Measurements from ENCODE around the gene PDGFD. TPM values are rescaled to one million over a fixed set of nuclear protein-coding genes. Genes with fewer than 3 reads are reported as not detected.
"Not testable (repeated sequence)": the region's sequence is repeated elsewhere in the genome, so short reads cannot be mapped to it uniquely, and the experiment has no call there.

Gene PDGFD
- total RNA-seq, 1 donor from 2014 or later = 8.0 TPM

- H3K36me3 Mint-ChIP-seq (ENCODE audit: insufficient read depth) = no peaks in the 10 kb centered on the region
- no peak for DNase-seq (ENCODE audit: low spot score, unreplicated experiment)
- no peaks in the 10 kb centered on the region for H3K9me3 Mint-ChIP-seq (ENCODE audit: low read depth)
- no peak overlapping the region for H3K27ac Mint-ChIP-seq
- H3K4me3 Mint-ChIP-seq (ENCODE audit: low read depth) = no peak overlapping the region
- H3K27me3 Mint-ChIP-seq = no peaks in the 10 kb centered on the region
- H3K4me1 Mint-ChIP-seq (ENCODE audit: low read depth) = peaks cover 22% of the 10 kb centered on the region
- TF ChIP-seq CTCF (IDR thresholded peaks at IDR 0.05; ENCODE audit: unreplicated experiment) = no peak
These were observed 108.9 kb downstream of the PDGFD start for GRCh38 chr11:104054911-104055529.

- no peaks in the 10 kb centered on the region for H3K36me3 Mint-ChIP-seq (ENCODE audit: insufficient read depth)
- no peak for DNase-seq (ENCODE audit: low spot score, unreplicated experiment)
- TF ChIP-seq CTCF (IDR thresholded peaks at IDR 0.05; ENCODE audit: unreplicated experiment) = no peak
- H3K4me3 Mint-ChIP-seq (ENCODE audit: low read depth) = no peak overlapping the region
- H3K9me3 Mint-ChIP-seq (ENCODE audit: low read depth) = no peaks in the 10 kb centered on the region
- H3K27ac Mint-ChIP-seq = no peak overlapping the region
- peaks cover 22% of the 10 kb centered on the region for H3K4me1 Mint-ChIP-seq (ENCODE audit: low read depth)
- H3K27me3 Mint-ChIP-seq = no peaks in the 10 kb centered on the region
These were observed 110.0 kb downstream of the PDGFD start for GRCh38 chr11:104053743-104054478.

GRCh38 chr11:104051778-104052177 is 112.2 kb downstream of the PDGFD start:
- Mint-ChIP-seq H3K9me3 (ENCODE audit: low read depth) (no peaks in the 10 kb centered on the region), H3K4me1 (ENCODE audit: low read depth) (peaks cover 22% of the 10 kb centered on the region), H3K27me3 (no peaks in the 10 kb centered on the region), H3K36me3 (ENCODE audit: insufficient read depth) (no peaks in the 10 kb centered on the region), H3K27ac (no peak overlapping the region), H3K4me3 (ENCODE audit: low read depth) (no peak overlapping the region)
- TF ChIP-seq CTCF (IDR thresholded peaks at IDR 0.05; ENCODE audit: unreplicated experiment) = no peak
- DNase-seq (ENCODE audit: low spot score, unreplicated experiment) = no peak

GRCh38 chr11:104049116-104049515 is 114.8 kb downstream of the PDGFD start:
- DNase-seq (ENCODE audit: low spot score, unreplicated experiment) = no peak
- no peaks in the 10 kb centered on the region for H3K9me3 Mint-ChIP-seq (ENCODE audit: low read depth)
- no peak overlapping the region for H3K27ac Mint-ChIP-seq
- TF ChIP-seq CTCF (IDR thresholded peaks at IDR 0.05; ENCODE audit: unreplicated experiment) = no peak
- no peaks in the 10 kb centered on the region for H3K27me3 Mint-ChIP-seq
- no peak overlapping the region for H3K4me3 Mint-ChIP-seq (ENCODE audit: low read depth)
- H3K36me3 Mint-ChIP-seq (ENCODE audit: insufficient read depth) = no peaks in the 10 kb centered on the region
- H3K4me1 Mint-ChIP-seq (ENCODE audit: low read depth) = peaks cover 9% of the 10 kb centered on the region

- not testable (repeated sequence) for H3K4me1 Mint-ChIP-seq (ENCODE audit: low read depth); H3K27me3 Mint-ChIP-seq; H3K36me3 Mint-ChIP-seq (ENCODE audit: insufficient read depth); H3K4me3 Mint-ChIP-seq (ENCODE audit: low read depth); H3K9me3 Mint-ChIP-seq (ENCODE audit: low read depth); H3K27ac Mint-ChIP-seq; DNase-seq (ENCODE audit: low spot score, unreplicated experiment)
These were observed 117.1 kb downstream of the PDGFD start for GRCh38 chr11:104046858-104047257.

GRCh38 chr11:104046331-104046730 is 117.6 kb downstream of the PDGFD start:
- DNase-seq (ENCODE audit: low spot score, unreplicated experiment) = no peak
- H3K4me1 Mint-ChIP-seq (ENCODE audit: low read depth) = peaks cover 12% of the 10 kb centered on the region
- H3K9me3 Mint-ChIP-seq (ENCODE audit: low read depth) = no peaks in the 10 kb centered on the region
- H3K27ac Mint-ChIP-seq = no peak overlapping the region
- no peak overlapping the region for H3K4me3 Mint-ChIP-seq (ENCODE audit: low read depth)
- H3K27me3 Mint-ChIP-seq = no peaks in the 10 kb centered on the region
- no peak for TF ChIP-seq CTCF (IDR thresholded peaks at IDR 0.05; ENCODE audit: unreplicated experiment)
- H3K36me3 Mint-ChIP-seq (ENCODE audit: insufficient read depth) = no peaks in the 10 kb centered on the region
